ENCODE data around the gene PLTP.

PLTP gene

DNA sequence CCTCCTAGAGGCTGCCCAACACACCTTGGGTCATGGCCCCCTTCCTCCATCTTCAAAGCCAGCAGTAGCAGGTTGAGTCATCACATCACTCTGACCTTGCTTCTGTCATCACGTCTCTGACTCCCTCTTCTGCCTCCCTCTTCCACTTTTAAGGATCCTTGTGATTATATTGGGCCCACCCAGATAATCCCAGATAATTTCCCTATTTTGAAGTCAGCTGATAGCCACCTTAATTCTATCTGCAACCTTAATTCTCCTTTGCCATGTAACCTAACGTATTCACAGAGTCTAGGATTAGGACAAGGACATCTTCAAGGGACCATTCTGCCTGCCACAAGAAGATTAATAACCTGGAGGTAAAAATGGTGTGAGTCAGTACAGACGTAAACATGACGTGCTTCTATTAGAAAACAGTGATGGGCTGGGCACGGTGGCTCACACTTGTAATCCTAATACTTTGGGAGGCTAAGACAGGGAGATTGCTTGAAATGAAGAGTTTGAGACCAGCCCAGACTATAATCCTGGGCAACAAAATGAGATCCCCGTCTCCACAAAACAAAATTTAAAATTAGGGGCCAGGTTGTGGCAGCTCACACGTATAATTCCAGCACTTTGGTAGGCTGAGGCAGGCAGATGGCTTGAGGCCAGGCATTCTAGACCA, 51.3 kb downstream of the PLTP start:
- TF ChIP-seq, protein P1, sequence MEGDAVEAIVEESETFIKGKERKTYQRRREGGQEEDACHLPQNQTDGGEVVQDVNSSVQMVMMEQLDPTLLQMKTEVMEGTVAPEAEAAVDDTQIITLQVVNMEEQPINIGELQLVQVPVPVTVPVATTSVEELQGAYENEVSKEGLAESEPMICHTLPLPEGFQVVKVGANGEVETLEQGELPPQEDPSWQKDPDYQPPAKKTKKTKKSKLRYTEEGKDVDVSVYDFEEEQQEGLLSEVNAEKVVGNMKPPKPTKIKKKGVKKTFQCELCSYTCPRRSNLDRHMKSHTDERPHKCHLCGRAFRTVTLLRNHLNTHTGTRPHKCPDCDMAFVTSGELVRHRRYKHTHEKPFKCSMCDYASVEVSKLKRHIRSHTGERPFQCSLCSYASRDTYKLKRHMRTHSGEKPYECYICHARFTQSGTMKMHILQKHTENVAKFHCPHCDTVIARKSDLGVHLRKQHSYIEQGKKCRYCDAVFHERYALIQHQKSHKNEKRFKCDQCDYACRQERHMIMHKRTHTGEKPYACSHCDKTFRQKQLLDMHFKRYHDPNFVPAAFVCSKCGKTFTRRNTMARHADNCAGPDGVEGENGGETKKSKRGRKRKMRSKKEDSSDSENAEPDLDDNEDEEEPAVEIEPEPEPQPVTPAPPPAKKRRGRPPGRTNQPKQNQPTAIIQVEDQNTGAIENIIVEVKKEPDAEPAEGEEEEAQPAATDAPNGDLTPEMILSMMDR (IDR thresholded peaks at IDR 0.05), result no peak

- TF ChIP-seq, protein P1 (IDR thresholded peaks at IDR 0.05), result no peak
These were observed 52.0 kb downstream of the PLTP start for GRCh38 chr20:45859916-45860315.

DNA sequence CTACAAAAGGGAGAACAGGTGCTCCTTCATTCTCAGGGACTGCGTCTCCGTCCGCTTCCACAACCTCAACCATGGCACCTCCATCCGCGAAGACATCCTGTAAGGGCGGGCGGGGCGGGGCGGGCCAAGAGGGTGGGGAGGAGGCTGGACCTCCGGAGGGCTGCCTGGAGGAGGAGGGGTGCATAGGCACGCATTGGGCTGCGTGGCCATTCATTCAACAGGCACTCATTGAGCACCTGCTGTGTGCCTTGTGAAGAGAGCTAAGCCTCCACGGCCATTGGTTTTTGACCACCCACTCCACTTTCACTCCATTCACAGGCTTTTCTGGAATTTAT, 54.1 kb downstream of the PLTP start:
- TF ChIP-seq, protein P1 (IDR thresholded peaks at IDR 0.05), result no peak

GRCh38 chr20:45857114-45857881, 54.7 kb downstream of the PLTP start, which contains the start of the genes ACOT8 and ZSWIM3:
ACOT8 (minus strand) TSS chr20:45857392; CDS start chr20:45857315, 77 bp downstream.
ZSWIM3 (plus strand) TSS chr20:45857614; CDS start chr20:45857826, 212 bp downstream.
- TF ChIP-seq, protein P1 (IDR thresholded peaks at IDR 0.05), result no peak

GRCh38 chr20:45853484-45853883, 58.5 kb downstream of the PLTP start:
- TF ChIP-seq, protein P1 (IDR thresholded peaks at IDR 0.05), result no peak

- TF ChIP-seq, protein P1 (IDR thresholded peaks at IDR 0.05), result no peak
These were observed 59.6 kb downstream of the PLTP start for GRCh38 chr20:45852326-45852725.

GRCh38 chr20:45851501-45851900, 60.5 kb downstream of the PLTP start:
- TF ChIP-seq, protein P1 (IDR thresholded peaks at IDR 0.05), result no peak

Data from LNCAP (cell line).